ENCODE results near the gene CHFR.
"Not testable (repeated sequence)": the region's sequence is repeated elsewhere in the genome, so short reads cannot be mapped to it uniquely, and the experiment has no call there.

Gene CHFR

DNA sequence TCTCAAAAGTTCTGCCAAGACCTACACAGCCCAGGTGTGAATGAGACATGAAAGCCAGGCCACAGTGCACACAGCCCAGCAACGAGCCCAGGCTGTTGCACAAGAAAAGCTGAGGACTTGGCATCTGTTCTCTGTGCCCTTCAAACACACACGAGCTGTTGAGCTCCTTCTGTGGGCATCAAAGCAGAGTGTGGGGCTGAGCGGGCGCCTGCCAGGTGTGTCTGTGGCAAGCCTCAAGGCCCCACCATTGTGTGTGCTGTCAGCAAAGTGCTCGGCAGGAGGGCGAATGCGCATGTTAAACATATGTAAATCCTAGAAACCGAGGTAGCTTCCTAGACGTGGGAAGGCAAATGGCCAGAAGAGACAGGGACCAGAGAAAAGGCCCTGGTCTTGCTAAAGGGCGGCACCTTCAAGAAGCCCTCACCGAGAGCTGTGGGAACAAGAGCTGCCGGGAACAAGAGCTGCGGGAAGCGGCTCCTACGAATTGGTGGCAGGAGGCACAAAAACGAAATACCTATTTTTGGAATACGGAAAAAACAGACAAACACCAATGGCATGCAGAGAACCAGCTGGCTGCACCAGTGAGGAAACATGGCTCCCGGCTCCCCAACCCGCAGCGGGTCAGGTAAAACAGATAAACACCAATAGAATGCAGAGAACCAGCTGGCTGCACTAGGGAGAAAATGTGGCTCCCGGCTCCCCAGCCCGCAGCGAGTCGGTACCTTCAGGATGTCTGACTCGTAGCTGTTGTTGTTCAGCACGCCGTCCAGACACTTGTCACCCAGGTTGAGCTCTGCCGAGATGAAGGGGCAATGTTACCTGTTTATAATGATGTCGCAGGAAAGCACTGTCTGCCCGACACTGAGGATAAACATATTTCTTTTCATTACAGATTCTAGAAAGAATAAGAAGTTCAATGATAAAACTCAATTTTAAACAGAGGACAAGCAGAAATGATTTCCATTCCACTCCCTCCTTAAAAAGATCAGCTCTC, 39.7 kb downstream of the CHFR start:
- H2BK5ac ChIP-seq (ENCODE audit: low read length) = no peak overlapping the region
- H3K27ac ChIP-seq (replicated peaks; ENCODE audit: low read length) = no peak overlapping the region
- no peak overlapping the region for H3K9ac ChIP-seq (ENCODE audit: low read depth, low read length, poor library complexity)
- no peak overlapping the region for H3K23ac ChIP-seq (ENCODE audit: low read depth, low read length, poor library complexity)
- H2BK120ac ChIP-seq (ENCODE audit: low read depth, low read length) = no peak overlapping the region
- no peak overlapping the region for H3K18ac ChIP-seq (ENCODE audit: low read length)
- H3K4me2 ChIP-seq (ENCODE audit: insufficient read depth, low read length, poor library complexity, severe bottlenecking) = no peak overlapping the region
- WGBS, 2 donors (ENCODE audit: extremely low coverage in 2 of 2, insufficient read length in 2 of 2, insufficient replicate concordance in 1 of 2) = no CpG with 5 or more reads among the region's 30 CpGs
- no peak overlapping the region for H4K91ac ChIP-seq (ENCODE audit: low read depth, low read length, poor library complexity)
- no peak overlapping the region for H2BK15ac ChIP-seq (ENCODE audit: low read length)
- no peak overlapping the region for H2AK5ac ChIP-seq (ENCODE audit: low read depth, low read length)
- H3K4me1 ChIP-seq (ENCODE audit: control insufficient read depth in 2 of 2, insufficient read depth in 1 of 2, low read depth in 1 of 2, low read length in 2 of 2) = no peaks in the 10 kb centered on the region
- no peak overlapping the region for H2BK12ac ChIP-seq (ENCODE audit: low read length)
- no peak overlapping the region for H3K4me3 ChIP-seq (ENCODE audit: low read length in 2 of 2)
- no peak overlapping the region for H4K8ac ChIP-seq (ENCODE audit: low read depth, low read length)
- peaks cover 0 to 2% of the 10 kb centered on the region in 2 donors for H3K9me3 ChIP-seq (replicated peaks in 1 of 2; ENCODE audit: control insufficient read depth in 2 of 2, insufficient read depth in 1 of 2, low read depth in 1 of 2, low read length in 2 of 2)
- H3K27me3 ChIP-seq (ENCODE audit: control insufficient read depth in 3 of 3, insufficient read depth in 3 of 3, low read depth in 1 of 3, low read length in 3 of 3) = no peaks in the 10 kb centered on the region
- H3K79me1 ChIP-seq (ENCODE audit: low read depth, low read length) = peaks cover 2% of the 10 kb centered on the region
- no peak overlapping the region for H2AFZ ChIP-seq (ENCODE audit: low read length)
- peaks cover 20 to 61% of the 10 kb centered on the region in 2 donors for H3K36me3 ChIP-seq (replicated peaks in 1 of 2; ENCODE audit: control insufficient read depth in 2 of 2, insufficient read depth in 2 of 2, low read length in 2 of 2)
- no peak overlapping the region for H3K4ac ChIP-seq (ENCODE audit: low read length)
- no peak overlapping the region for H3K14ac ChIP-seq (ENCODE audit: low read length)
- DNase-seq (ENCODE audit: low spot score) = no peak

GRCh38 chr12:132844681-132845080, 42.7 kb downstream of the CHFR start:
- H2AK5ac ChIP-seq (ENCODE audit: low read depth, low read length); H2BK5ac ChIP-seq (ENCODE audit: low read length); H3K23ac ChIP-seq (ENCODE audit: low read depth, low read length, poor library complexity); H3K4me3 ChIP-seq (ENCODE audit: low read length in 2 of 2); H3K27me3 ChIP-seq (ENCODE audit: control insufficient read depth in 3 of 3, insufficient read depth in 3 of 3, low read depth in 1 of 3, low read length in 3 of 3); H3K14ac ChIP-seq (ENCODE audit: low read length); H2BK12ac ChIP-seq (ENCODE audit: low read length); H3K4ac ChIP-seq (ENCODE audit: low read length); H3K79me1 ChIP-seq (ENCODE audit: low read depth, low read length); H3K4me2 ChIP-seq (ENCODE audit: insufficient read depth, low read length, poor library complexity, severe bottlenecking); H3K9me3 ChIP-seq (replicated peaks in 1 of 2; ENCODE audit: control insufficient read depth in 2 of 2, insufficient read depth in 1 of 2, low read depth in 1 of 2, low read length in 2 of 2); H2AFZ ChIP-seq (ENCODE audit: low read length); H3K9ac ChIP-seq (ENCODE audit: low read depth, low read length, poor library complexity); H3K27ac ChIP-seq (replicated peaks; ENCODE audit: low read length); DNase-seq (ENCODE audit: low spot score); H3K4me1 ChIP-seq (ENCODE audit: control insufficient read depth in 2 of 2, insufficient read depth in 1 of 2, low read depth in 1 of 2, low read length in 2 of 2); H2BK15ac ChIP-seq (ENCODE audit: low read length); H4K91ac ChIP-seq (ENCODE audit: low read depth, low read length, poor library complexity); H2BK120ac ChIP-seq (ENCODE audit: low read depth, low read length); H4K8ac ChIP-seq (ENCODE audit: low read depth, low read length); H3K18ac ChIP-seq (ENCODE audit: low read length): not testable (repeated sequence)
- peaks cover 23 to 67% of the 10 kb centered on the region in 2 donors for H3K36me3 ChIP-seq (replicated peaks in 1 of 2; ENCODE audit: control insufficient read depth in 2 of 2, insufficient read depth in 2 of 2, low read length in 2 of 2)
- no CpG with 5 or more reads among the region's 11 CpGs for WGBS, 2 donors (ENCODE audit: extremely low coverage in 2 of 2, insufficient read length in 2 of 2, insufficient replicate concordance in 1 of 2)

DNA sequence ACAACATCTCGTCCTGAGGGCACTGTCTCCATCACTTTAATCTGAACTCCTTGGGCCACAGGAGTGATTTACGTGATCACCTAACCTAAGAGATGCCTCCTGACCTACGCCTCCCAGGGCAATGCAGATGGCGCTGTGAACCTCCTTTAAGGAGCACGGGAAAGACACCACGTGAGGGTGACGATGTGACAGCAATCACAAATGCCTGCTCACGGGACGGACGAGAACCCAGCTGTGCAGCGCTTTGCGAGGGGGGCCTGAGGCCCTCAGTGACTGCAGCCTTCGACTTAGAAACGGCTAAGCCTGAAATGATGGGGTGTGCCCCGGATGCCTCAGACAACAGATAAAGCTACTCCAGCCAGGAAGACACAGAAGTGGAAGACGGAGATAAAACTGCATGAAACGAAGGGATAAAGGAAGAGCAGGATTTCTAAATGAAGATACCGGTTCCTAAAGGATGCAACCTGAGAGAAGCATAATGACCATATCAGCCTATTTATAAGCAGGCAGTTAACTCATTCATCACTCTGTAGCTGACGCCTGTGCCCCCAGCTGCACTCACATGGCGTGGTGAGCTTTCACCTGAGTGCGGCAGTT, 44.9 kb downstream of the CHFR start:
- no peak overlapping the region for H4K91ac ChIP-seq (ENCODE audit: low read depth, low read length, poor library complexity)
- H3K27me3 ChIP-seq (ENCODE audit: control insufficient read depth in 3 of 3, insufficient read depth in 3 of 3, low read depth in 1 of 3, low read length in 3 of 3) = peaks cover 0 to 1% (median 0%) of the 10 kb centered on the region in 3 experiments
- peak overlapping the region in 1 of 2 donors; percentile 16 for H3K4me3 ChIP-seq (ENCODE audit: low read length in 2 of 2)
- H2BK120ac ChIP-seq (ENCODE audit: low read depth, low read length) = no peak overlapping the region
- H3K27ac ChIP-seq (replicated peaks; ENCODE audit: low read length) = no peak overlapping the region
- no peak for DNase-seq (ENCODE audit: low spot score)
- no peak overlapping the region for H4K8ac ChIP-seq (ENCODE audit: low read depth, low read length)
- no peak overlapping the region for H3K23ac ChIP-seq (ENCODE audit: low read depth, low read length, poor library complexity)
- H2BK5ac ChIP-seq (ENCODE audit: low read length) = no peak overlapping the region
- H2AFZ ChIP-seq (ENCODE audit: low read length) = no peak overlapping the region
- H2BK12ac ChIP-seq (ENCODE audit: low read length) = no peak overlapping the region
- no peak overlapping the region for H3K4me2 ChIP-seq (ENCODE audit: insufficient read depth, low read length, poor library complexity, severe bottlenecking)
- H3K18ac ChIP-seq (ENCODE audit: low read length) = no peak overlapping the region
- peaks cover 2% of the 10 kb centered on the region for H3K79me1 ChIP-seq (ENCODE audit: low read depth, low read length)
- H3K14ac ChIP-seq (ENCODE audit: low read length) = no peak overlapping the region
- H3K9ac ChIP-seq (ENCODE audit: low read depth, low read length, poor library complexity) = no peak overlapping the region
- no peaks in the 10 kb centered on the region for H3K9me3 ChIP-seq (replicated peaks in 1 of 2; ENCODE audit: control insufficient read depth in 2 of 2, insufficient read depth in 1 of 2, low read depth in 1 of 2, low read length in 2 of 2)
- no peak overlapping the region for H2AK5ac ChIP-seq (ENCODE audit: low read depth, low read length)
- no peaks in the 10 kb centered on the region for H3K4me1 ChIP-seq (ENCODE audit: control insufficient read depth in 2 of 2, insufficient read depth in 1 of 2, low read depth in 1 of 2, low read length in 2 of 2)
- H3K4ac ChIP-seq (ENCODE audit: low read length) = no peak overlapping the region
- no peak overlapping the region for H2BK15ac ChIP-seq (ENCODE audit: low read length)
- peaks cover 22 to 58% of the 10 kb centered on the region in 2 donors for H3K36me3 ChIP-seq (replicated peaks in 1 of 2; ENCODE audit: control insufficient read depth in 2 of 2, insufficient read depth in 2 of 2, low read length in 2 of 2)
- WGBS, 2 donors (ENCODE audit: extremely low coverage in 2 of 2, insufficient read length in 2 of 2, insufficient replicate concordance in 1 of 2) = no CpG with 5 or more reads among the region's 21 CpGs

- Histone ChIP-seq H3K79me1 (ENCODE audit: low read depth, low read length) (peaks cover 4% of the 10 kb centered on the region), H2AK5ac (ENCODE audit: low read depth, low read length) (no peak overlapping the region), H2BK5ac (ENCODE audit: low read length) (no peak overlapping the region), H2AFZ (ENCODE audit: low read length) (no peak overlapping the region), H3K4me1 (ENCODE audit: control insufficient read depth in 2 of 2, insufficient read depth in 1 of 2, low read depth in 1 of 2, low read length in 2 of 2) (no peaks in the 10 kb centered on the region), H4K91ac (ENCODE audit: low read depth, low read length, poor library complexity) (no peak overlapping the region), H2BK120ac (ENCODE audit: low read depth, low read length) (no peak overlapping the region), H2BK15ac (ENCODE audit: low read length) (no peak overlapping the region), H3K27ac (replicated peaks; ENCODE audit: low read length) (no peak overlapping the region), H3K9ac (ENCODE audit: low read depth, low read length, poor library complexity) (no peak overlapping the region), H3K23ac (ENCODE audit: low read depth, low read length, poor library complexity) (no peak overlapping the region), H3K4me2 (ENCODE audit: insufficient read depth, low read length, poor library complexity, severe bottlenecking) (no peak overlapping the region), H3K36me3 (replicated peaks in 1 of 2; ENCODE audit: control insufficient read depth in 2 of 2, insufficient read depth in 2 of 2, low read length in 2 of 2) (peaks cover 21 to 48% of the 10 kb centered on the region in 2 donors), H3K27me3 (ENCODE audit: control insufficient read depth in 3 of 3, insufficient read depth in 3 of 3, low read depth in 1 of 3, low read length in 3 of 3) (peaks cover 0 to 1% (median 0%) of the 10 kb centered on the region in 3 experiments), H3K4me3 (ENCODE audit: low read length in 2 of 2) (no peak overlapping the region), H2BK12ac (ENCODE audit: low read length) (no peak overlapping the region), H3K14ac (ENCODE audit: low read length) (no peak overlapping the region), H3K9me3 (replicated peaks in 1 of 2; ENCODE audit: control insufficient read depth in 2 of 2, insufficient read depth in 1 of 2, low read depth in 1 of 2, low read length in 2 of 2) (no peaks in the 10 kb centered on the region), H3K4ac (ENCODE audit: low read length) (no peak overlapping the region), H3K18ac (ENCODE audit: low read length) (no peak overlapping the region), H4K8ac (ENCODE audit: low read depth, low read length) (no peak overlapping the region)
- WGBS, 2 donors (ENCODE audit: extremely low coverage in 2 of 2, insufficient read length in 2 of 2, insufficient replicate concordance in 1 of 2) = no CpG with 5 or more reads among the region's 15 CpGs
- no peak for DNase-seq (ENCODE audit: low spot score)
Measured at GRCh38 chr12:132841151-132841550, 46.3 kb downstream of the CHFR start.
